ENCODE data around the gene USP17L25.
"Not testable (repeated sequence)": the region's sequence is repeated elsewhere in the genome, so short reads cannot be mapped to it uniquely, and the experiment has no call there.

USP17L25 gene

GRCh38 chr4:9329611-9330010, at the start of gene USP17L25:
Gene USP17L25 (plus strand): TSS chr4:9329911. CDS start chr4:9329911, 0 bp downstream.
- not testable (repeated sequence) for DNase-seq (ENCODE audit: low read depth in 2 of 2)

GRCh38 chr4:9324191-9324590, 5.5 kb upstream of the USP17L25 start:
- DNase-seq (ENCODE audit: low read depth in 2 of 2), result not testable (repeated sequence)

DNA sequence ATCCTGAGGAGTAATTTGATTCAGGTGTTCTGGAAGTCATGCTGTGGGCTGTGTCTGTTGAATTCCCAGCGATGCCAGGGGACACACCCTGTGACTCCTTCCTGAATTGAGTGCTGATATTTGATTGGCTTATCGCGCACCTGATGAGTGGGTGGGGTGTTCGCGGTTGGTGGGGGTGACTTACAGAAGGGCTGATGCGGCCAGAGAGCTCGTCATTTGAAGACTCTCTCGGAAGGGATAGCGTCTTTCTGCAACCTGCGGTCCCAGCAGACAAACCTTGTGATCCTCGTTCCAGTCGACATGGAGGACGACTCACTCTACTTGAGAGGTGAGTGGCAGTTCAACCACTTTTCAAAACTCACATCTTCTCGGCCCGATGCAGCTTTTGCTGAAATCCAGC, 4.8 kb upstream of the USP17L25 start, which contains the start of gene USP17L24:
Gene USP17L24 (plus strand): TSS at position 301 of the 400 bp plus-strand sequence. CDS start 0 bp downstream, at position 301.
- DNase-seq (ENCODE audit: low read depth in 2 of 2), result not testable (repeated sequence)

DNA sequence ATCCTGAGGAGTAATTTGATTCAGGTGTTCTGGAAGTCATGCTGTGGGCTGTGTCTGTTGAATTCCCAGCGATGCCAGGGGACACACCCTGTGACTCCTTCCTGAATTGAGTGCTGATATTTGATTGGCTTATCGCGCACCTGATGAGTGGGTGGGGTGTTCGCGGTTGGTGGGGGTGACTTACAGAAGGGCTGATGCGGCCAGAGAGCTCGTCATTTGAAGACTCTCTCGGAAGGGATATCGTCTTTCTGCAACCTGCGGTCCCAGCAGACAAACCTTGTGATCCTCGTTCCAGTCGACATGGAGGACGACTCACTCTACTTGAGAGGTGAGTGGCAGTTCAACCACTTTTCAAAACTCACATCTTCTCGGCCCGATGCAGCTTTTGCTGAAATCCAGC, 4.6 kb downstream of the USP17L25 start, which contains the start of gene USP17L26:
Gene USP17L26 (plus strand): TSS at position 301 of the 400 bp plus-strand sequence. CDS start 0 bp downstream, at position 301.
- DNase-seq (ENCODE audit: low read depth in 2 of 2), result not testable (repeated sequence)

- DNase-seq (ENCODE audit: low read depth in 2 of 2), result not testable (repeated sequence)
Observed at GRCh38 chr4:9339103-9339502, 9.4 kb downstream of the USP17L25 start, which contains the start of gene USP17L5. Gene USP17L5 (plus strand): TSS chr4:9339403. CDS start chr4:9339403, 0 bp downstream.

GRCh38 chr4:9343848-9344247, 14.1 kb downstream of the USP17L25 start, which contains the start of gene USP17L27:
Gene USP17L27 (plus strand): TSS chr4:9344148. CDS start chr4:9344148, 0 bp downstream.
- not testable (repeated sequence) for DNase-seq (ENCODE audit: low read depth in 2 of 2)

DNA sequence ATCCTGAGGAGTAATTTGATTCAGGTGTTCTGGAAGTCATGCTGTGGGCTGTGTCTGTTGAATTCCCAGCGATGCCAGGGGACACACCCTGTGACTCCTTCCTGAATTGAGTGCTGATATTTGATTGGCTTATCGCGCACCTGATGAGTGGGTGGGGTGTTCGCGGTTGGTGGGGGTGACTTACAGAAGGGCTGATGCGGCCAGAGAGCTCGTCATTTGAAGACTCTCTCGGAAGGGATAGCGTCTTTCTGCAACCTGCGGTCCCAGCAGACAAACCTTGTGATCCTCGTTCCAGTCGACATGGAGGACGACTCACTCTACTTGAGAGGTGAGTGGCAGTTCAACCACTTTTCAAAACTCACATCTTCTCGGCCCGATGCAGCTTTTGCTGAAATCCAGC, 18.9 kb downstream of the USP17L25 start, which contains the start of gene USP17L28:
Gene USP17L28 (plus strand): TSS at position 301 of the 400 bp plus-strand sequence. CDS start 0 bp downstream, at position 301.
- not testable (repeated sequence) for DNase-seq (ENCODE audit: low read depth in 2 of 2)

DNA sequence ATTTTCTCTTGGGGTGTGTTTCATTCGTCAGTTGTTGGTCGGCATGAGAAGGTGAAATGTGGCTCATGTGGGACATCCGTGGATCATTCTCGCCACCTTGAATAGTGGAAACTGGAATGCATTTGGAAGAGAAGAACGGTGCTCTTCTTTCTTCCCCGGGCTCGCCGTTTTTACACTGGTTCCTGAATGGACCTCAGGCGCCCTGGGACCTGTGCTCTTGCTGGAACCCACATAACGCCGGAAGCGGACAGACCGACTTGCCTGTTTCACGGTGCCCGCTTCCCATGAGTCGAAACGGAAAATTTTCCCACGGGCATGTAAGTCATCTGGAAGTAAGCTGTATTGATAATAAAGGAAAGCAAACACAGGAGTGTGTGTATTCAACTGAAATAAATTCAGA, 21.2 kb downstream of the USP17L25 start:
- not testable (repeated sequence) for DNase-seq (ENCODE audit: low read depth in 2 of 2)

GRCh38 chr4:9353338-9353737, 23.6 kb downstream of the USP17L25 start, which contains the start of gene USP17L29:
Gene USP17L29 (plus strand): TSS chr4:9353638. CDS start chr4:9353638, 0 bp downstream.
- DNase-seq (ENCODE audit: low read depth in 2 of 2), result not testable (repeated sequence)

GRCh38 chr4:9362829-9363228, 33.1 kb downstream of the USP17L25 start, which contains the start of gene USP17L30:
Gene USP17L30 (plus strand): TSS chr4:9363129. CDS start chr4:9363129, 0 bp downstream.
- DNase-seq (ENCODE audit: low read depth in 2 of 2), result not testable (repeated sequence)

GRCh38 chr4:9379881-9380280, 50.2 kb downstream of the USP17L25 start:
- not testable (repeated sequence) for DNase-seq (ENCODE audit: low read depth in 2 of 2)

All from stimulated activated CD4-positive, alpha-beta T cell treated with anti-CD3 and anti-CD28 coated beads, Interleukin-4, amount 100 ng/mL, for 48 hours (primary cell).